NCI-H345 treated with DMSO at 0.1 percent for 48 hours (cell line): ENCODE data around the gene ZNF804A.

ENCODE experiments used
- DNase-seq: peaks from one replicate; lab custom pipeline; 2025; ENCODE audit not compliant: unreplicated experiment; lab: John Stamatoyannopoulos, UW

ZNF804A gene

GRCh38 chr2:184602734-184603133 is 4.4 kb downstream of the ZNF804A start:
- DNase-seq: no peak

DNA sequence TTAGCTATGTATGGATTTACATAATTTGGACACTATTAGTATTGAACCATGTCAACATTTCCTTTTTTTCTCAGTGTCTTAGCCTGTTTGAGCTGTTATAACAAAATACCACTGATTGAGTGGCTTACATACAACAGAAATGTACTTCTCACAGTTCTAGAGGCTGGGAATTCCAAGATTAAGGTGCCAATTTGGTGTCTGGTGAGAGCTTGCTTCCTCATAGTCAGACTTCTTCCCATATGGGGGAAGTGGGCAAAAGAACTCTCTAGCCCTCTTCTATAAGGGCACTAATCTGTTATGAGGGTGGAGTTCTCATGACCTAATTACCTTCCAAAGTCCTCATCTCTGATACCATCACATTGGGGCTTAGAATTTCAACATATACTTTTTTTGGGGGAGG is 12.6 kb downstream of the ZNF804A start:
- DNase-seq: no peak

GRCh38 chr2:184611361-184612085 is 13.2 kb downstream of the ZNF804A start:
- DNase-seq: no peak

- no peak for DNase-seq
Observed at GRCh38 chr2:184620367-184620766, 22.0 kb downstream of the ZNF804A start.

- DNase-seq: no peak
Observed at GRCh38 chr2:184624311-184624710, 26.0 kb downstream of the ZNF804A start.

- no peak for DNase-seq
Observed at GRCh38 chr2:184628051-184628450, 29.7 kb downstream of the ZNF804A start.

DNA sequence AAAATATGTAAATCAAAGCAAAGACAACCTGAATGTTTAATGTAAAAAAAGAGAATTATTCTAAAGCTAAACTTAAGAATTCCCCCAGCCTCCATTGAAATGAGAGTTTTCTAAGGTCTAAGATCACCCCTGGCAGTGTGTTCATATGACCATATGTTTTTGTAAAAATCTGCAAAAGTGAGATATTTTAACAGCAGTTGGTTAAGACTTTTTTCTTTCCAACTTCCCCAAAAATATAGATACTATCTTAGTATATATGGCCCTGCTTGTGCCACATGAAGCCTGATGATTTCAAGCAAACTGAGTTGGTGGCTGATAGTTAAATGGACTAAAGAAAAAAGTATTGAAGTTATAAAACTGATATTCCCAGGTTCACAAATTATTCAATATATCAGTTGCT is 35.4 kb downstream of the ZNF804A start:
- no peak for DNase-seq

GRCh38 chr2:184637781-184638180 is 39.5 kb downstream of the ZNF804A start:
- no peak for DNase-seq

DNA sequence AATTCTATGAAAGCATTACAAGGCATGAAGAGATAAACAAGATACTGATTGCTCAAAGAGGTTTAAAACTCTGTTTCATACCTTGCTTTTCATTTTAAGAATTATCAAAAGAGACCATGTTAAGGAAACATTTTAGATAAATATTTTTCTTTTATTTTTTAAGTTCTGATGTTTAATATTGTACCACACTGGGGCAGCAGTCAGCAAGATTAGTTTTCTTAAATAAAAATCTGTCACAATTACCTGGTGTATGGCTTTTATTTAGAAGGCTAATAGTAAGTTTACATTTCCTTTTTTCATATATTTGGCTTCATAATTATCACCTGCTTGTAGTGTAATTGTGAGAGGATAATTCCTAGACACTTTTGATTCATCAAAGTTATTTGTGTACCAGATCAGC is 46.4 kb downstream of the ZNF804A start:
- DNase-seq: no peak

DNA sequence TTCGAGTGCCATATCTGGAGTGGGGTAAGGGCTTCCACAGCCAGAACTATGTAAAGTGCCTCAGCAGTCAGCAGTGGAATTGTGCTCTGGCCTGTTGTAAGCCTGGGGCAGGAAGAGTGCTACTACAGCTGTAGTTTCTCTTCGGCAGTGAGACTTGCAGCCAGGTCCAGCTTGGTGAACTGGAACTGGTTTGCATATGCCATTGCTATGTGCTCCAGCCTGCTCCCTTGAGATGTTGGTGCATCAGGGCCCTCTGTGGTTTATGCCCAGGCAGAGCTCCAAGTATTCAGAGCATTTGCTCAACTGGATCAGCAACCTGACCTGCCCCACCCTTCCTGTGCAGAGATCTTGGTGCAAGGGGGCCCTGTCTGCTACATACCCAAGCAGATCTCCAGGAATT is 47.8 kb downstream of the ZNF804A start:
- DNase-seq: no peak

GRCh38 chr2:184646593-184646992 is 48.3 kb downstream of the ZNF804A start:
- no peak for DNase-seq

DNA sequence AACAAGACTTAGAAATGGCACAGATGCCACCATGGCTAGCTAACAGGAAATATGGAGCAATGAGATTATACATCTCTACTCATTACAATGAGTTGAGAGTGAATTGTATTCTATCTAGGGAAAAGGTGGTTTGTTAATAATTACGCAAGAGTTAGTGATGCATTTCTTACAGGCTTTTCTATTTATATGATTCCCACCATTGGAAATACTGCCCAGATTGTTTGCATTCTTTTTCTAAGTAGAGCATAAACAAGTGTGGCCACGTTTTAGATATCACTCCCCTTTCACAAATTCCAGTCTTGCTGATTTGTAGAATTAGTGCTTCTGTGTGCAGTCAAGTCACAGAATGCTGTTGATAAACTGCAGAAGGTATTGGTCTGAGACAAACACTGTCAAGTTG is 56.6 kb downstream of the ZNF804A start:
- no peak for DNase-seq

GRCh38 chr2:184677171-184677570 is 78.8 kb downstream of the ZNF804A start:
- no peak for DNase-seq

GRCh38 chr2:184679219-184680018 is 81.1 kb downstream of the ZNF804A start:
- DNase-seq: no peak

DNA sequence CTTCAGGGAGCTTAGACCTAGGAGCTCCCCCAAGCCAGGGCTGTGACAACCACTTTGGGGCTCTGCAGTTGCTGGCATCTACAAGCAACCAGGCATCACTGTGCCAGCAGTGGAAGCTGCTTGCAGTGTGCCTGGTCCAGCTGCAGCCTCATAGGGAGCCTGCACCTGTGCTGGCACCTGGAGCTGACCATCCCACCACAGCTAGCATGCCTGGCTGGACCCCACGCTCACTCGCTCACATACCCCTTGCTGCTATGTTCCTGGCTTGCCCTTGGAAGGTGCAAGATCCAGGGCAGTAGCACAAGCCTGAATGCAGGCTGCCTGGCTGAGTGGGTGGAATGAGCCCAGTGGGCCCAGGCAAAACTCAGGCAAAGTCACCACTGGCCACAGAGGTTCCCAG is 82.5 kb downstream of the ZNF804A start:
- DNase-seq: no peak

- DNase-seq: no peak
Observed at GRCh38 chr2:184681642-184682321, 83.5 kb downstream of the ZNF804A start.

DNA sequence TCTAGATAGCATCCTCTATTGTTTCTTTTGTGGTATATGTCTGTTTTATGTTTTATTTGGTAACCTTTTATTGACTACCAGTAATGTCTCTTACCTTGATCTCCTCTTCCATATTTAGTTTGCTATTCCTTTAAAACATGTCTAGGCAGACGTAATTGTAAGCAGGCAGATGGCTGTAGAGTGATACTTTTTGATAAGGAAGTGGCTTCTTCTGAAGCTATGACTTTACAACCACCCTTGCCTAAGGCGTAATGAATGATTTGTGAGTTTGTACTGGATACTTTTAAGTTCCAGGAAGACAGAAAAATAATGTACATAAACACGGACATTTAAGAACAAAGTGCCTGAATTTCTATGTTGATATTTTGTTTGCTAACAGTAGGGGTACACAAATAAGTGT is 85.6 kb downstream of the ZNF804A start:
- no peak for DNase-seq

DNA sequence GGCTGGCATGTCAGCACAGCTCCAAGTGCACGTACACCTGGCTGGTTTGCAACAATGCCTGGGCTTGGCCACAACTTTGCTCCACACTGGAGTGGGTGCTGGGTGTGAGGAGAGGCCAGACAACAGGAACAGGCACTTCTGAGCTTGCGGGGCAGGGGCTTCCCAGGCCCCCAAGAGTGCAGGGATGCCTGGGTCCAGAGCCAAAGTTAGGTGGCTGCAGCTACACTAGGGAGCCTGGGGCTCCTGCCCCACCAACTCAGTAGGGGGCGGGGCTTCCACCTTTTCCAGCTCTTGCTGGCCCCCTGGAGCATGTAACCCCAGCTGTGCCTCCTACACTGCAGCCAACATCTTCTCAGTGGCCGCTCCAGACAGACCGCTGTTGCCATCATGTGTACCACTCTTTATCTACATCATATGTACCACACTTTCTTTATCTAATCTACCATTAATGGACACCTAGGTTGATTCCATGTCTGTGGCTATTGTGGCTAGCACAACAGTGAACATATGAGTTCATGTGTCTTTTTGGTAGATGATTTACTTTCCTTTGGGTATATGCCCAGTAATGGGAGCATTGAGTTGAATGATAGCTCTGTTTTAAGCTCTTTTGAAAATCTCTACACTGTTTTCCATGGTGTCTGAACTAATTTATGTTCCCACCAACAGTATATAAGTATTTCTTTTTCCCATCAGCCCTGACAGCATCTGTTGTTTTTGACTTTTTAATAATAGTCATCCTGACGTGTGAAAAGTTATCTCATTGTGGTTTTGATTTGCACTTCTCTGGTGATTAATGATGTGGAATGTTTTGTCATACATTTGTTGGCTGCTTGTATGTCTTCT is 87.9 kb downstream of the ZNF804A start:
- DNase-seq: no peak

- no peak for DNase-seq
Observed at GRCh38 chr2:184689638-184690037, 91.3 kb downstream of the ZNF804A start.

- DNase-seq: no peak
Observed at GRCh38 chr2:184692141-184692734, 93.9 kb downstream of the ZNF804A start.

DNA sequence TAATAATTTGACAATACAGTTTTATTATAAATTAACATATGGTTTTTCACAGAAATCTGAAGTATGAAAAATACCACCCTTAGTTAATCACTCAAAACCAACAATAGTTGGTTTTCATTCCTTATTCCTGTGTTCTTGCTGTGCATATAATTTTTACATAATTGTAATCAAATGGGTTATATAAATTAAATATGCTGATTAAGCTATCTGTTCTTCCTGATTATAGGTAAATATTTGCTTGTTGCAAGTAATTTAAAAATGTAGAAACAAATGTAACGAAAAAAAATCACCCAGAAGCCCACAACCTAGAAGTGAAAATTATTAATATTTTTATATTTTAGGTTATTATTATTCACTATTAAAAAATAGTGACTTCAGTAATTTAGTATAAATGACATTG is 98.3 kb downstream of the ZNF804A start:
- no peak for DNase-seq
